Fibroblast of villous mesenchyme (primary cell): Measurements from ENCODE around the gene FERMT1. TPM values are rescaled to one million over a fixed set of nuclear protein-coding genes. Genes with fewer than 3 reads are reported as not detected.
A peak's percentile ranks its signal among the peaks of the same experiment; 100 is the strongest.

Source experiments
- DNase-seq: peaks from one replicate; pipeline ENCODE4 v3.0.0-alpha.2; 2010; ENCODE audit warnings: low read depth
- H3K4me3 ChIP-seq: 2 replicates; pipeline ENCODE4 v1.5.1; 2011; ENCODE audit warnings: low read depth, mild to moderate bottlenecking, low read length
- CTCF ChIP-seq: IDR thresholded peaks from 2 replicates; pipeline ENCODE4 v1.5.1; 2012; ENCODE audit warnings: low read depth, mild to moderate bottlenecking, low read length; ENCODE audit not compliant: insufficient read depth
- total RNA-seq: library from RNA; depleted of rRNA; stranded (reverse); fragments of >200 nt; gene quantifications from 2 replicates; pipeline ENCODE4 v1.2.3, GENCODE V29; 2012

Gene FERMT1
- total RNA-seq, 1 donor, result 4.3 TPM

DNA sequence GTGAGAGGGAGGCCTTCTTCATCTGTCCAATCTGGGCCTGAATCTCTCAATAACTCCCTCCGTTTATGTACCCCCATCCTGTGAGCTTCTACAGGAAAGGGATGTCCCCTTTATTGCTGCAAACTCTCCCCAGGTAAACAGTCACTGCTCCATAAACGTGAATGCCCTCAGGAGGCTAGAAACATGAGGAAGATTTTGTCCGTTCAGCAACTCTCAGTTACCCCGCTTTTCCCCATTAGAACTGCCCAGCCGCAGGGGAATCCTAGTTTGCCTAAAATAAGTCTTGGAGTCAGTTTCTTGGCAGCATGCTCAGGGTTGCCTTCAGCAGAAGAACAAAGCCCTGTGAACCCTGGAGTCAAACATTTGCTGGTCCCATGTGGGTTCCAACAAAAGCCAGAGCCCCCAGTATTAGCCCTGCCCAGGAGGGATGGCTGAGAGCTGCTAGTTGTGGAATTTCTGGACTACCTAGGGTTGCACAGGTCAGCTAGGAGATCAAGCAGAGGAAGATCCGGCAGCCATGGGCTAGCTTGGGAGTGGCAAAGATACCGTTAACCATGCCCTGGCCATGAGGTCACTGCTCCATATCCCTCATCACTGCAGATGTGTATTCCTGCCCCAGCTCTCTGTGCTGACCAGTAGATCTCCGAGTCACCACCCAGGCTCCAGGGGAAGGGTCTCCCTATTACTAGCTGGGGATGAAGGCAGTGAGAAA is 69.6 kb downstream of the FERMT1 start:
- DNase-seq, result no peak
- no peak overlapping the region for H3K4me3 ChIP-seq
- TF ChIP-seq CTCF, result no peak

- peak; percentile 30 for DNase-seq
- H3K4me3 ChIP-seq, result no peak overlapping the region
- no peak for TF ChIP-seq CTCF
Observed at GRCh38 chr20:6051505-6051904, 71.3 kb downstream of the FERMT1 start.

GRCh38 chr20:6048391-6048790 is 74.4 kb downstream of the FERMT1 start:
- DNase-seq, result no peak
- no peak overlapping the region for H3K4me3 ChIP-seq
- no peak for TF ChIP-seq CTCF

- no peak for DNase-seq
- TF ChIP-seq CTCF, result no peak
- no peak overlapping the region for H3K4me3 ChIP-seq
Observed at GRCh38 chr20:6046432-6046831, 76.4 kb downstream of the FERMT1 start.

DNA sequence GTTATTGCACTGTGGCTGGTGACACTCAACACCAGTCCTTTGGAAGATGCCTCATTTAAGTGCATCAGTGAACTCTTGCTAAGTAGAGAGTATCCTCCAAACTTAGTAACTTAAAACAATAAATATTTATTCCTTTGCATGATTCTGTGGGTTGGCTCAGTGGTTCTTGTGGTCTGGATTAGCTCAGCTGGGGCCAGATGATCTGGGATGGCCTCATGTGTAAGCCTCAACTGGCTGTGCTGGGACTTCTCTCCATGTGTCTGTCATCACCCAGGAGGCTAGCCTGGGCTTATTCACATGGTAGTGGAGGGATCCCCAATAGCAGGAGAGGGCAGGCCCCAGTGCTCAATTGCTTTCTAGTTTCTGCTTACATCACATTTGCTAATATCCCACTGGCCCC is 77.3 kb downstream of the FERMT1 start:
- DNase-seq, result no peak
- TF ChIP-seq CTCF, result no peak
- H3K4me3 ChIP-seq, result no peak overlapping the region

DNA sequence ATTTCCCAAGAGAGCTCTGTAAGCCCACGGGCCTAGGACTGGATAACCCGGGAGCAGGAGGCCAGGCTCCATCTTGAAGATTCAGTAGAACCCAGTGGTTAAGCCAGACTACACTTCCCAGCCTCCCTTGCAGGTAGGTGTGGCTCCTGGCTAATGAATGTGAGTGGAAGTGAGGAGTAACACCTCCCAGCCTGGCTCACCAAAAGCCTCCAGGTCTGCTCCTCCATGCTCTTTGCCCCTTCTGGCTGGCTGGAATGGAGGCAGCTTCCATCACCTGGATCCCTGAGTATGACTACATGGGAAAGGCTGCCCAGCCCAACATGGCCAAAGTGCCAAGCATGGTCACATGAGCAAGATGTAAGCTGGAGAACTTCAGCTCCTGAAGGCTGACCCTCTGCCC is 78.7 kb downstream of the FERMT1 start:
- no peak for TF ChIP-seq CTCF
- no peak overlapping the region for H3K4me3 ChIP-seq
- no peak for DNase-seq

GRCh38 chr20:6041808-6042265 is 81.0 kb downstream of the FERMT1 start:
- H3K4me3 ChIP-seq, result no peak overlapping the region
- DNase-seq, result no peak
- TF ChIP-seq CTCF, result no peak
